HFF-Myc (cell line): ENCODE measurements around the gene LUC7L.
"Not testable (repeated sequence)": the region's sequence is repeated elsewhere in the genome, so short reads cannot be mapped to it uniquely, and the experiment has no call there.

Experiments
- DNase-seq: peaks from one replicate; pipeline ENCODE4 v3.0.0-alpha.2; 2011; ENCODE audit warnings: low read depth; ENCODE audit errors: extremely low read depth
- H3K4me3 ChIP-seq: replicated peaks from 2 replicates; pipeline ENCODE4 v1.5.1; 2011; ENCODE audit warnings: low read depth, mild to moderate bottlenecking, control low read depth, low read length
- TF ChIP-seq, protein P1 (sequence below): IDR thresholded peaks from 2 replicates; pipeline ENCODE4 v1.5.1; 2012; ENCODE audit warnings: mild to moderate bottlenecking, low read depth, low read length, control low read depth; ENCODE audit errors: missing control alignments

LUC7L gene

DNA sequence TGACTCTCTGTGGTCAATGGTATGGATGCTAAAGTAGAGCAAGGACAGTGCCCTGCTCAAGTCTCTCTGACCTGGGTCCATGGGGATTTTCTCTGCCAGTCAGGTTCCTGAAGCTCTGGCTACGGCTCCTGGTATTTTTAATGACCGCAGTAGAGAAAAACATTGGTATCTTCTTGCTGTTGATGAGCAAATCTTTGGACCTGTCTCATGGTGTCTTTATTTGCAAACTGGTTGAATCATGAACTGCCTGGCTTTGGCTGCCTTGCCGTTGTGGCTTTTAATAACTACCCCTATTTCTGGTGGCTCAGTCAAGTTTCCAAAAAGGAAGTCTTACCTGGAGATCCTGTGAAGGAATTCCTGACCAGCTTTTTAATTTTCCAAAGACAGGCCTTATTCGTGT, 14.1 kb upstream of the LUC7L start:
- TF ChIP-seq, protein P1, sequence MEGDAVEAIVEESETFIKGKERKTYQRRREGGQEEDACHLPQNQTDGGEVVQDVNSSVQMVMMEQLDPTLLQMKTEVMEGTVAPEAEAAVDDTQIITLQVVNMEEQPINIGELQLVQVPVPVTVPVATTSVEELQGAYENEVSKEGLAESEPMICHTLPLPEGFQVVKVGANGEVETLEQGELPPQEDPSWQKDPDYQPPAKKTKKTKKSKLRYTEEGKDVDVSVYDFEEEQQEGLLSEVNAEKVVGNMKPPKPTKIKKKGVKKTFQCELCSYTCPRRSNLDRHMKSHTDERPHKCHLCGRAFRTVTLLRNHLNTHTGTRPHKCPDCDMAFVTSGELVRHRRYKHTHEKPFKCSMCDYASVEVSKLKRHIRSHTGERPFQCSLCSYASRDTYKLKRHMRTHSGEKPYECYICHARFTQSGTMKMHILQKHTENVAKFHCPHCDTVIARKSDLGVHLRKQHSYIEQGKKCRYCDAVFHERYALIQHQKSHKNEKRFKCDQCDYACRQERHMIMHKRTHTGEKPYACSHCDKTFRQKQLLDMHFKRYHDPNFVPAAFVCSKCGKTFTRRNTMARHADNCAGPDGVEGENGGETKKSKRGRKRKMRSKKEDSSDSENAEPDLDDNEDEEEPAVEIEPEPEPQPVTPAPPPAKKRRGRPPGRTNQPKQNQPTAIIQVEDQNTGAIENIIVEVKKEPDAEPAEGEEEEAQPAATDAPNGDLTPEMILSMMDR, result no peak
- no peak for DNase-seq
- no peak overlapping the region for H3K4me3 ChIP-seq

DNA sequence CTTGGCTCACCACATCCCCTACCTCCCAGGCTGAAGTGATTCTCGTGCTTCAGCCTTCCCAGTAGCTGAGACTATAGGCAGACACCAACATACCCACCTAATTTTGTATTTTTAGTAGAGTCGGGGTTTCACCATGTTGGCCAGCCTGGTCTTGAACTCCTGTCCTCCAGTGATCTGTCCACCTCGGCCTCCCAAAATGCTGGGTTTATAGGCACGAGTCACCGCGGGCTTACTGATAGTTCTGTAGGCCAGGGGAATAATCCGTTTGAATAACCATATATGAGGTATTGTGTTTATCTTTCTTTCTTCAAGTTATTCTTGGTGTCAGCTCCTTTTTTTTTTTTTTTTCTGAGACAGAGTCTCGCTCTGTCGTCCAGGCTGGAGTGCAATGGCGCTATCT, 13.0 kb upstream of the LUC7L start:
- TF ChIP-seq, protein P1, result no peak
- H3K4me3 ChIP-seq, result no peak overlapping the region
- DNase-seq, result no peak

DNA sequence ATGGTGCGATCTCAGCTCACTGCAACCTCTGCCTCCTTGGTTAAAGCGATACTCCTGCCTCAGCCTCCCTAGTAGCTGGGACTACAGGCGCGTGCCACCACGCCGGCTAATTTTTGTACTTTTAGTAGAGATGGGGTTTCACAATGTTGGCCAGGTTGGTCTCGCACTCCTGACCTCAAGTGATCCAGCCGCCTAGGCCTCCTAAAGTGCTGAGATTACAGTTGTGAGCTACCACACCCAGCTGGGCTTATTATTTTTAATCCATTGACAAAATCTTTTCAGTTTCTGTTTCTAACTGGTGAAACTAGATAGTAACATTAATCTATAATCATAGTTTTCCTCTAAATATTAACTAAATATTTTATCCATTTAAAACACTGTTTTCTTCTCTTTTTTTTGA, 11.3 kb upstream of the LUC7L start:
- no peak for DNase-seq
- TF ChIP-seq, protein P1, result no peak

DNA sequence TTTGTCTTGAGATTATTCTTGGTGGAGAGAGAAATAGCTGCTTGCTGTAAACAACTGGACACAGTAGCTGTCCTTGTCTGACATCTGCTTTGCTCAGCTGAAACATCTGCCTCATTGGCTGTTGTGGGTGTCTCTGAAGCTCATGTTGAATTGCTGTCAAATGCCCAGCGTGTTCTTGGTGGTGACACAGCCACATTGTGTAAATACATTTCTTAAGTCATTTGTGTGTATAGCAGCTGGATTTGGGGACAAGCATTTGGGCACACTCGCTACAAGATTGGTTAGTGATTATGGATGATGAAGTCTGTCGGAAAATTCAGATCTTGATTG, 10.7 kb upstream of the LUC7L start:
- no peak for DNase-seq
- TF ChIP-seq, protein P1, result no peak
- H3K4me3 ChIP-seq, result no peak overlapping the region

More for the DNA sequence above, 11.3 kb upstream of the LUC7L start:
- no peak overlapping the region for H3K4me3 ChIP-seq

DNA sequence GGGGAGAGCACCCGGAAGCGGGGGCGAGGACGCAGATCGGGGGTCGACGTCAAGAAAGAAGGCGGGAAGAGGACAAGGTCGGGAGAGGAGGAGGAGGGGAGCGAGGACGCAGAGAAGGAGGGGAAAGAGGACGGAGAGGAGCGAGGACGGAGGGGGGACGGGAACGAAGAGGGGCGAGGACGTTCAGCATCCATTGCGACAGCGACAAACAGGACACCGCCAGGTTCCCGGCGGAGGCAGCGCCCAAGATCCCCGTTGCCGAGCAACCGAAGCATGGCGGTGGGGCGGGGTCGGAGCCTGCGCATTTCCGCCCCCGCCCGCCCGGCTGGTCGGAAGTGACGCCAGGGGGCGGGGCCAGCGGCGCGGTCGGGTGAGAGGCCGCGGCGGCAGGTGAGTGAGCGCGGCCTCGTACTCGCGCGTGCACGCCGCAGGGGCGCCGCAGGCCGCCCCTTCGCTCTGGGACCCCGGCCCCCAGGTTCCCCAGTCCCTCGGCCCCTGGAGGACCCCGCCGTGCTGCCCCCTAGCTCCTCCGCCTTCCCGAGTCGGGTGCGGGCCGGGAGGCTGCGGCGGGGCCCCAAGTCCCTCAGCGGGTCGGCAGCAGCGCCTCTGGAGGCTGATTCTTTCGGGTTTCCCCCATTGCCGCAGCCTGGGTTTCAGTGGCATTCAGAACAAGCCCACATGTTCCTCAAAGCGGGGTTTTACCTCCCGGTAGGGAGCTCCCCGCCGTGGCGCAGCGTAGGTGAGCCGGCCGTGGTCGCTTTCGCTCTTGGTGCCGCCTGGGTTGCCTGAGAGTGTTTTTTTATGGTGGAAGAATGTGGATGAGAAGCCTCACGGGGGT, 5.4 kb upstream of the LUC7L start, which contains the start of gene FAM234A:
TSS of gene FAM234A (plus strand) at position 354 of the 838 bp plus-strand sequence. CDS start 19,593 bp downstream, outside the sequence.
- peak within 1 kb of the TSS; percentile 97 for H3K4me3 ChIP-seq
- TF ChIP-seq, protein P1, result peak; percentile 26
- peak; percentile 67 for DNase-seq

DNA sequence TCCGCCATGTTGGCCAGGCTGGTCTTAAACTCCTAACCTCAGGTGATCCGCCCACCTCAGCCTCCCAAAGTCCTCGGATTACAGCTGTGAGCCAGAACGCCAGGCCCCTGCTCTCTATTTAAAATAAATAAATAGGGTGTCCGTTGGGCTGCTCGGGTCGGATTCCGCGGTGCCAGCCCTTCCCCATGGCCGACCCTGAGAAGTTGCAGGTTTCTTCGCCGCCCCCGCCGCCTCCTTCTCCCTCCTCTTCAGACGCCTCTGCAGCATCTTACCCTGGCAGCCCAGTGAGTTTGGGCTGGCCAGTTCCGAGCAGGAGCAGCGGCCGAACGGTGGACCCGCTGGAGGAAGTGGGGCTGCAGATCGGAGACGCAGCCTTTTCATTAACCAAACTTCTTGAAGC, 1.7 kb upstream of the LUC7L start:
- no peak overlapping the region for H3K4me3 ChIP-seq
- DNase-seq, result no peak
- TF ChIP-seq, protein P1, result no peak

DNA sequence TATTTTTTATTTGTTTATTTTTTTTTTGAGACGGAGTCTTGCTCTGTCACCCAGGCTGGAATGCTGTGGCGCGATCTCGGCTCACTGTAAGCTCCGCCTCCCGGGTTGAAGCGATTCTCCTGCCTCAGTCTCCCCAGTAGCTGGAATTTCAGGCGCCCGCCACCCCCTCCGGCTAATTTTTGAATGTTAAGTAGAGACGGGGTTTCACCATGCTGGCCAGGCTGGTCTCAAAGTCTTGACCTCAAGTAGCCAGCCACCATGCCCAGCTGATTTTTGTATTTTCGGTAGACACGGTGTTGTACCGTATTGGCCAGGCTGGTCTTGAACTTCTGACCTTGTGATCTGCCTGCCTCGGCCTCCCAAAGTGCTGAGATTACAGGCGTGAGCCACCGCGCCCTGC, 1.1 kb upstream of the LUC7L start:
- not testable (repeated sequence) for H3K4me3 ChIP-seq, DNase-seq
